Esophagus squamous epithelium (tissue), 5 donors: ENCODE results near the gene ALDH1L1. TPM values are rescaled to one million over a fixed set of nuclear protein-coding genes. Genes with fewer than 3 reads are reported as not detected.

ENCODE experiments used
- DNase-seq: peaks from one replicate; lab custom pipeline; 2025; lab: John Stamatoyannopoulos, UW
- H3K27ac ChIP-seq, 4 donors: fragments of 200-600 bp; sonication (generic); one replicate each; pipeline ENCODE4 v1.5.1; 2016 to 2019; ENCODE audit warnings: mild to moderate bottlenecking in 1 of 4
- H3K27me3 ChIP-seq, 4 donors: fragments of 200-600 bp; sonication (generic); 1 replicate in 3 of 4; 2 replicates in 1 of 4; pipeline versions ENCODE4 v1.5.1 to v1.6.0; 2017 to 2021; ENCODE audit warnings: antibody characterized with exemption in 1 of 4
- H3K36me3 ChIP-seq, 3 donors: fragments of 200-600 bp; sonication (generic); one replicate each; pipeline ENCODE4 v1.5.1; 2016 to 2019
- H3K4me1 ChIP-seq, 3 donors: fragments of 200-600 bp; sonication (generic); one replicate each; pipeline ENCODE4 v1.5.1; 2017 to 2019
- H3K4me3 ChIP-seq, 4 donors: fragments of 200-600 bp; sonication (generic); 1 replicate in 3 of 4; 2 replicates in 1 of 4; pipeline ENCODE4 v1.5.1; 2016 to 2019; ENCODE audit warnings: mild to moderate bottlenecking in 2 of 4, moderate library complexity in 1 of 4
- H3K9me3 ChIP-seq, 3 donors: fragments of 200-600 bp; sonication (generic); one replicate each; pipeline ENCODE4 v1.5.1; 2016 to 2019
- CTCF ChIP-seq, 6 experiments: fragments of 450-650 bp in 4 of 6; fragments of 200-600 bp in 2 of 6; sonication (generic) in 2 of 6; IDR thresholded peaks; one replicate each; pipeline ENCODE4 v1.5.1; 2016 to 2019; ENCODE audit warnings: antibody characterized with exemption in 6 of 6, mild to moderate bottlenecking in 4 of 6, moderate library complexity in 4 of 6
- POLR2A ChIP-seq, 4 donors: fragments of 450-650 bp; IDR thresholded peaks; one replicate each; pipeline ENCODE4 v1.6.1; 2017; ENCODE audit warnings: antibody characterized with exemption in 4 of 4, mild to moderate bottlenecking in 4 of 4, moderate library complexity in 3 of 4
- WGBS, 2 donors: methylation state at CpG; one replicate each; pipeline ENCODE4 v1.1.5; 2018; 5-methylcytosine and 5-hydroxymethylcytosine counted together
- intact Hi-C: fragments of 100-400 bp; cut with DNase I; formaldehyde crosslinking; loops from one replicate; pipeline ENCODE4 v1.15.0; 2022
- total RNA-seq, 4 donors: library from RNA; depleted of rRNA; stranded (reverse); fragments of >200 nt; gene quantifications; one replicate each; pipeline ENCODE4 v1.1.0, GENCODE V29; 2016
- donor health status: DM: yes; HTN: yes; CAD: no.

Gene ALDH1L1
- total RNA-seq, 4 donors from 2014 or later = 1.6 to 19.3 (median 4.4) TPM

- no peak for TF ChIP-seq CTCF (IDR thresholded peaks at IDR 0.05)
- no peak for TF ChIP-seq POLR2A (IDR thresholded peaks at IDR 0.05)
- H3K4me3 ChIP-seq = peak overlapping the region in 3 of 4 donors; percentile 75 to 84 (median 84)
Measured at GRCh38 chr3:126082362-126083137, 97.8 kb downstream of the ALDH1L1 start.

GRCh38 chr3:126081618-126082361 lies 98.6 kb downstream of the ALDH1L1 start:
- TF ChIP-seq CTCF (IDR thresholded peaks at IDR 0.05) = peak in 5 of 6 experiments; percentile 32 to 63 (median 49)
- peak in 1 of 4 donors; percentile 12 for TF ChIP-seq POLR2A (IDR thresholded peaks at IDR 0.05)
- H3K36me3 ChIP-seq = peaks cover 0 to 4% (median 0%) of the 10 kb centered on the region in 3 donors
- H3K9me3 ChIP-seq = no peaks in the 10 kb centered on the region
- no peak overlapping the region for H3K4me3 ChIP-seq
- no peaks in the 10 kb centered on the region for H3K27me3 ChIP-seq
- DNase-seq = no peak
- H3K4me1 ChIP-seq = peaks cover 5 to 34% (median 14%) of the 10 kb centered on the region in 3 donors
- intact Hi-C loops = no loop called here
- peak overlapping the region; percentile 20 to 98 (median 68) for H3K27ac ChIP-seq
- WGBS, 2 donors = 48% methylated on average over 2 of the region's 9 CpGs; no CpG with 5 or more reads in 1 of the 2 donors

More at GRCh38 chr3:126082362-126083137, 97.8 kb downstream of the ALDH1L1 start:
- WGBS, 2 donors = 60 to 80% methylated on average over 1 to 7 of the region's 15 CpGs
- no peaks in the 10 kb centered on the region for H3K9me3 ChIP-seq
- no peaks in the 10 kb centered on the region for H3K27me3 ChIP-seq
- H3K27ac ChIP-seq = peak overlapping the region in 3 of 4 donors; percentile 20 to 98 (median 94)
- peaks cover 5 to 34% (median 14%) of the 10 kb centered on the region in 3 donors for H3K4me1 ChIP-seq
- H3K36me3 ChIP-seq = peaks cover 0 to 4% (median 0%) of the 10 kb centered on the region in 3 donors
- intact Hi-C loops = no loop called here
- DNase-seq = no peak

- Histone ChIP-seq H3K4me1 (peaks cover 5 to 34% (median 14%) of the 10 kb centered on the region in 3 donors), H3K9me3 (no peaks in the 10 kb centered on the region), H3K27ac (no peak overlapping the region), H3K27me3 (no peaks in the 10 kb centered on the region), H3K36me3 (peaks cover 0 to 4% (median 0%) of the 10 kb centered on the region in 3 donors), H3K4me3 (no peak overlapping the region)
- no peak for TF ChIP-seq POLR2A (IDR thresholded peaks at IDR 0.05)
- no peak for TF ChIP-seq CTCF (IDR thresholded peaks at IDR 0.05)
- intact Hi-C loops = no loop called here
- no peak for DNase-seq
- 89 to 92% methylated on average over 5 of the region's 5 CpGs for WGBS, 2 donors
Measured at GRCh38 chr3:126080970-126081369, 99.4 kb downstream of the ALDH1L1 start.

- Histone ChIP-seq H3K27ac (no peak overlapping the region), H3K36me3 (peaks cover 0 to 4% (median 0%) of the 10 kb centered on the region in 3 donors), H3K27me3 (no peaks in the 10 kb centered on the region), H3K9me3 (no peaks in the 10 kb centered on the region), H3K4me1 (peaks cover 5 to 24% (median 14%) of the 10 kb centered on the region in 3 donors), H3K4me3 (no peak overlapping the region)
- TF ChIP-seq CTCF (IDR thresholded peaks at IDR 0.05) = no peak
- TF ChIP-seq POLR2A (IDR thresholded peaks at IDR 0.05) = no peak
- intact Hi-C loops = no loop called here
- no peak for DNase-seq
- 75 to 86% methylated on average over 2 of the region's 4 CpGs for WGBS, 2 donors
Measured at GRCh38 chr3:126078866-126079265, 101.5 kb downstream of the ALDH1L1 start.
